DMS114 treated with DMSO at 0.1 percent for 48 hours (cell line): ENCODE results near the gene STXBP4.
A peak's percentile ranks its signal among the peaks of the same experiment; 100 is the strongest.
"Not testable (repeated sequence)": the region's sequence is repeated elsewhere in the genome, so short reads cannot be mapped to it uniquely, and the experiment has no call there.

Experiments
- DNase-seq: peaks from one replicate; lab custom pipeline; 2025; ENCODE audit not compliant: unreplicated experiment; lab: John Stamatoyannopoulos, UW

STXBP4 gene

DNA sequence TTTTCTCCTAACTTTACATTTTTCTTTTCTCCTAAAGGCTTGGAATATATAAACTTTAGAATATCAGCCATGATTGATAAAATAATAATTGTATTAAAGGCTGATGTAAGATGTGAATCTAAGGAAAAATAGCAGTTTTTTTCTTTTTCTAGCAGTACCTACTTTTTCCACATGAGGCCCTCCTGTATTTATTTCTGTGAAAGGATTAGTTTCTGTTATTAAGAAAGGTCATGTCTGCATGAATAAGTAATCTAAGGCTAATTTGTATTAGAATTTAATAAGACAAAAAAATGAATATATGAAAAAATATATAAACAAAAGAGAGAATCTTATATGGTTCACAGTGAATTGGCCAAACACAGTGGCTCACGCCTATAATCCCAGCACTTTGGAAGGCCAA is 85.3 kb downstream of the STXBP4 start:
- peak; percentile 22 for DNase-seq

DNA sequence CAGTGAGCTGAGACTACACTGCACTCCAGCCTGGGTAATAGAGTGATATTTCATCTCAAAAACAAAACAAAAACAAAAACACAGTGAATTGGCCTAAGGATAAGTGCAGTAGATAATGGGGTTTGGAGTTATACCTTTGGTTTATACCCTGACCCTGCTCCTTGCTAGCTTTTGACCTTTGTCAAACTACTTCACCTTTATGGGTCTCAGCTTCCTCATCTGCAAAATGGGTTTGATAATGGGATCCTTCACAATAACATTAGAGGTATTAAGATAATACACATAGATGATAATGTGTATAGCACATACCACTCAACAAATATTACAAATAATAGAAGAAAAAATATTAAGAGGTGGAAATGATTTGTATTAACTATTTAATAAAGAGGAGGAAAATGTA is 85.9 kb downstream of the STXBP4 start:
- no peak for DNase-seq

GRCh38 chr17:55056526-55056925 is 88.0 kb downstream of the STXBP4 start:
- DNase-seq: no peak

DNA sequence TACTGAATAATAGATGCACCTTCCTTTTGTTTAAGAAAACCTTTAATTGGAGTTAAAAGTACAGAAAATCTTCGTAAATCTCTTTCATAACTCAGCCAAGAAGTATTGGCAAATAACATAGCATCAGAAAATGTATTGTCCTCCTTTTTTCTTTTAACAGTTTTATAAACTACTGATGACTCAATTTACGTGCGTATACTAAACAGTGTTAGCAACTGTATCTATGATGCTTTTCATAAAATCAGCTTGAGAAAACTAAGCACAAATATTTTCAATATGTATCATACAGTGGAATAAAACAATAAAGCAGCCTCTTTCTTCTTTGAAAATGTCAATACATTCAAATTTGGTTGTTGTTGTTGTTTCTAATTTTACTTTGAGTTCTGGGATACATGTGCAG is 88.6 kb downstream of the STXBP4 start:
- no peak for DNase-seq

- DNase-seq: no peak
These were observed 91.2 kb downstream of the STXBP4 start for GRCh38 chr17:55059724-55060123.

- DNase-seq: no peak
These were observed 94.4 kb downstream of the STXBP4 start for GRCh38 chr17:55062921-55063320.

GRCh38 chr17:55063885-55064874 is 95.6 kb downstream of the STXBP4 start:
- DNase-seq: no peak

DNA sequence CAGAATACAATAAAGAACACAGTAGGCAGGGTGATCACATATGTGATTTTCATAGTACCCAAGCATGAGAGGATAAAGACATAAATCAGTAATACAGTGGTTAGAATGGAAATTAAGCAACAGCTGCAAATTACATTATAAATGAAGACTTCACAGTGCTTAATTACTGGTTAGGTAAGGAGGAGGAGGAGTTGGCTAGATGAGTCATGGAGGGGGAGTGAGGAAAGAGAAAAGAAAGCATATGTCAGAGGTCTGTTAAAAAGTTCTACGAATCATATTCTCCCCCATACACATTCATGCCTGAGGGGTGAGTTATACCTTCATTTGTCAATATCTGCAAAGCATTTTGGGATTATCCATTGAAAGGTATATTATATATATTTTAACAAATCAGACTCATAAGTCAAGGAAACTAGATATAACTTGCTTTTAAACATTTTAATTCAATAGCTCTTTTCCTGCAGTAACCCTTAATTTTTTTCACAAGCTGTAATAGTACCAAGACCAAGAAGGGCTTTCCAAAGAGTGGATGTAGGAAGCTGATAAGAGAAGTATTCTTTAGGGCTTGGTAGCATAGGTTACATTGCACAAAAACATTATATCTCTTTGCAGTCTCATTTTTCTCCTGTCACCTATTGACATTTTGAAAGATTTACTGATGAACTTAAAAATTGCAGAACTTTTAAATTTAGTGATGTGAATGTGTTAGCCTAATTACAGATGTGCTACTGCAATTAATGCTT is 99.3 kb downstream of the STXBP4 start:
- DNase-seq: no peak

DNA sequence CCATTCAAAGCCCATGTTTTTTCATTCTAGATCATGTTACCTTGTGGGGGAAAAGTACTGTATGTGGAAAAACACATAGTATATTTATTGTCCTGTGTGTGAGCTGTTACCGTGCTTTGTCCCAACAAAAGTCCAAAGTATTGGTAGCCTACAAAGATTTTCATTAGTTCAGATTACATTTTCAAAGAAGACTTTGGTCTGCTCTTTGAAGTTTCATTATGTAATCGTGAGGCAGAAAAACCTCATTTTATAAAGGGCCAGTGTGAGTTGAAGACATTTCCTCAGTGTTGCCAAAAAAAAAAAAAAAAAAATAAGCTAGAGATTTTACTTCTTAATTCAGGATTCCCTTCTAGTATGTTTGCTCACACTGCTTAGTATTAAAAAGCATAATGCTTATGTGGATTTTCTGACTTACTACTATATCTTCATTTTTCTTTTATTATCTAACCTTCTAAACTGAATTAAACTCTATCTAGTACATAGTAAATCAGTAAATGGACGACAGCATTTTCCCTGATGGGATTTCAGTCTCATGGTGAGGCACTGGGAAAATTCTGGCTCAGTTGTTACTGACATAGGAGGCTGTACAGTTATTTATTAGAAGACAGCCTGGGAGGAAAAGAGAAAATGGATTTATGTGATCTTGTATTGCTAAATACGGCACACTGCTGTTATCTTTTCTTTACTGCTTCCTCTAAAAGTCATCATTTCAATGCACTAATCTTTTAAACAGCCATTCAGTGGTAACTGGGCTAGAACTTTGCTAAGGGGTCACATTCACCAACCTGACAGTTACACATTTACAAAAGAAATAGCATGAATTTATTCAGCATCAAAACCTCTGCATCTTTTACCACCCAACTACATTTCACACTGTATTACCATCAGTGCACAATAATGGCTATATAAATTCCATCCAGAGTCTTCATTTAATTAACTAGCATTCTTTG is 100.6 kb downstream of the STXBP4 start:
- no peak for DNase-seq

DNA sequence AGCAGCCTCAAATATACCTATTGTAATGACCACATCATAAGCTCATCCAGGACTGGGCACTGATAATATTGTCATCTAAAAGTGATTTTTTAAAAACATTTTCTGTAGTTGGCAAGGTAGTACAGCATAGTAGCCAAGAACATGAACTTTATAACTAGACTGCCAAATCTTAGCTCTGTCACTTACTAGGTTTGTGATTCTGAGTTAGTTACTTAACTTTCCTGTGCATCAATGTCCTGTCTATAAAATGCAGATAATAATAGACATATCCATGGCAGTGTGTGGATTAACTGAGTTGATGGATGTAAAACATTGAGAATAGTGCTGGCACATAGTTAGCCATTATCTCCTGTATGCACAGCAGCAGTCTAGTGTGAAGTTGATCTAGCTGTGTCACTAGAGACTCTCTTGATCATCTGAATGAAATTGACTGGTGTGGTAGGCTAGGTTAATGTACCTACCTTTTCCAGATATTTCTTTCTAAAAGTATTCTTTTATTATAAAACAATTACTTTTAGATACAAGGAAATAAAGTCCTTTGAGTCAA is 101.5 kb downstream of the STXBP4 start:
- DNase-seq: no peak

- DNase-seq: no peak
These were observed 104.3 kb downstream of the STXBP4 start for GRCh38 chr17:55072898-55073297.

- DNase-seq: not testable (repeated sequence)
These were observed 104.9 kb downstream of the STXBP4 start for GRCh38 chr17:55073467-55073866.

DNA sequence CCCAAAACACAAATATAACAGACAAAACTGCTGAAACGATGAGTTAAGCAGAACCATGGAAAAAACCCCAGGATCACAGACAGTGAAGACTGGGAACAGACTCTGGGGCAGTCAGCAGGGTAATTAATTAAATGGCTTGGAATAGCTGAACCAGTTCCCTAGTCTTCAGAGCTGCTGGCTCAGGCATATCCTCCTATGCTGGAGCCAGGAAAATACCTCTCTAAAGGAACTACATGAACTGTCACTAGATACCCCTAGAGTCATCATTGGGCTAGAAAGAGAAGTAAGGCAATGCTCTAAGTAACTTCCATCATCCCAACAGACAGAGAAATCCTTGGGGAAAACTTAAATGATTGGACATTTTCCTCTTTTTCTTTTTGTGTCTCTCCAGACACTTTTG is 113.0 kb downstream of the STXBP4 start:
- DNase-seq: no peak

DNA sequence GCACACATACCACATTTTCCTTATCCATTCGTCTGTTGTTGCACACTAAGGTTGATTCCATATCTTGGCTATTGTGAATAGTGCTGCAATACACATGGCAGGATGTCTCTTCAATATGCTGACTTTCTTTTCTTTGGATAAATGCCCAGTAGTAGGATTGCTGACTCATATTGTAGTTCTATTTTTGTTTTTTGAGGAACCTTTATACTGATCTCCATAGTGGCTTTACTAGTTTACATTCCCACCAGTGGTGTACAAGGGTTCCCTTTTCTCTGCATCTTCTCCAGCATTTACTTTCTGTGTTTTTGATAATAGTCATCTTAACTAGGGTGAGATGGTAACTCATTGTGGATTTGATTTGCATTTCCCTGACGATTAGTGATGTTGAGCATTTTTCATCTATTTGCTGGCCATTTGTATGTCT is 118.1 kb downstream of the STXBP4 start:
- DNase-seq: no peak

- DNase-seq: no peak
These were observed 120.7 kb downstream of the STXBP4 start for GRCh38 chr17:55089256-55089655.

- DNase-seq: no peak
These were observed 121.5 kb downstream of the STXBP4 start for GRCh38 chr17:55090079-55090492.

GRCh38 chr17:55093353-55093752 is 124.8 kb downstream of the STXBP4 start:
- no peak for DNase-seq

DNA sequence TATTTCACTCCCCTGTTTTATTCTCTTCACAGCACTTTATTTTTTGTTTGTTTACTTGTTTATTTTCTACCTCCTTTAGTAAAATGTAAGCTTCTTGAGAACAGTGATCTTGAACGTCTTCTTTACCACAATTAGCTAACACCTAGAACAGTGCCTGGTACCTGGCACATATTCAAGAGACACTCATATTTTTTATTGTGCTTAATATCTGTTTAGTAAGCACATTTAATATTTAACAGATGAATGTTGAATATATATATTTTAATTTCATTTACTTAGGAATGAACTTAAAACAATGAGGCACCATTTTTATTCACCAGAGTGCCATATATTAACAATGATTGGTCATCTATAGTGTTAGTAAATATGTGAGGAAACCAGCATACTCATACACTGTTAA is 130.2 kb downstream of the STXBP4 start:
- DNase-seq: no peak

DNA sequence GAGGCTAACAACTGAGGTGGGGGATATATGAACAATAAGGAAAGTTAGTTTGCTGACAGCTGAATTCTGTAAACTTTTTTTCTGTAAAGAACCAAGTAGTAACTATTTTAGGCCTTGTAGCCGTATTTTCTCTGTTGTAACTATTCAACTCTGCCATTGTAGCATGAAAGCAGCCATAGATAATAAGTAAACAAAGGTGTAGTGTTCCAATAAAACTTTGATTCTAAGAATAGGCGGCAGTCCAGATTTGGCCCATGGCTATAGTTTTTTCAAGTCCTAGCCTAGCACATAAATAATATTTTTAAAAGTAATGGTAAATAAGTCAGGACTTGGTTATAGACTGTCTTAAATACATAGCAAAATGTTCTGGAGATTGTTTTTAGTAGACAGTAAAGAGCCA is 142.0 kb downstream of the STXBP4 start:
- DNase-seq: no peak

GRCh38 chr17:55114283-55114682 is 145.7 kb downstream of the STXBP4 start:
- no peak for DNase-seq
